Mesenchymal stem cell (in vitro differentiated cells and primary cell): ENCODE measurements around the gene LHFPL2.

ENCODE experiments used
- DNase-seq: peaks from one replicate; pipeline ENCODE4 v3.0.0-alpha.2; 2013
- H2AFZ ChIP-seq: one replicate; pipeline ENCODE4 v1.6.1; 2013; ENCODE audit warnings: low read depth, mild to moderate bottlenecking, control low read depth, inconsistent platforms, low read length, moderate library complexity
- H2AK5ac ChIP-seq: 2 replicates; pipeline ENCODE4 v1.6.1; 2013; ENCODE audit warnings: low read length, moderate library complexity, mild to moderate bottlenecking, inconsistent platforms; ENCODE audit not compliant: severe bottlenecking
- H2BK120ac ChIP-seq: one replicate; pipeline ENCODE4 v1.6.1; 2013; ENCODE audit warnings: low read depth, mild to moderate bottlenecking, inconsistent platforms, low read length, moderate library complexity
- H2BK12ac ChIP-seq, 2 experiments: one replicate each; pipeline ENCODE4 v1.6.1; 2013; ENCODE audit warnings: inconsistent platforms in 2 of 2, low read length in 2 of 2, mild to moderate bottlenecking in 2 of 2, moderate library complexity in 2 of 2, control low read depth in 1 of 2
- H2BK15ac ChIP-seq: one replicate; pipeline ENCODE4 v1.6.1; 2013; ENCODE audit warnings: mild to moderate bottlenecking, low read depth, inconsistent platforms; ENCODE audit not compliant: poor library complexity, severe bottlenecking
- H2BK5ac ChIP-seq: 2 replicates; pipeline ENCODE4 v1.6.1; 2013; ENCODE audit warnings: low read depth, mild to moderate bottlenecking, low read length, control low read depth, inconsistent platforms; ENCODE audit not compliant: poor library complexity, severe bottlenecking
- H3K14ac ChIP-seq, 2 experiments: one replicate each; pipeline ENCODE4 v1.6.1; 2013; ENCODE audit warnings: inconsistent platforms in 2 of 2, low read length in 2 of 2, control low read depth in 1 of 2, mild to moderate bottlenecking in 1 of 2, moderate library complexity in 1 of 2
- H3K18ac ChIP-seq, 2 experiments: one replicate each; pipeline ENCODE4 v1.6.1; 2013; ENCODE audit warnings: inconsistent platforms in 2 of 2, low read length in 2 of 2, control low read depth in 1 of 2, low read depth in 1 of 2, mild to moderate bottlenecking in 1 of 2
- H3K23ac ChIP-seq, 2 experiments: one replicate each; pipeline ENCODE4 v1.6.1; 2013; ENCODE audit warnings: inconsistent platforms in 2 of 2, low read length in 2 of 2, mild to moderate bottlenecking in 2 of 2, moderate library complexity in 2 of 2, control low read depth in 1 of 2
- H3K27ac ChIP-seq: 2 replicates; pipeline ENCODE4 v1.5.1; 2013; ENCODE audit warnings: mild to moderate bottlenecking, moderate library complexity, low read length, control low read depth, inconsistent platforms; ENCODE audit not compliant: poor library complexity, severe bottlenecking
- H3K27me3 ChIP-seq, 2 experiments: 2 replicates each; pipeline versions ENCODE4 v1.6.1 to v1.7.0; 2013; ENCODE audit warnings: low read length in 2 of 2, mild to moderate bottlenecking in 2 of 2, moderate library complexity in 2 of 2, control low read depth in 1 of 2, inconsistent platforms in 1 of 2; ENCODE audit not compliant: control insufficient read depth in 1 of 2, insufficient read depth in 1 of 2
- H3K36me3 ChIP-seq, 2 experiments: 2 replicates each; pipeline versions ENCODE4 v1.6.1 to v1.7.0; 2013; ENCODE audit warnings: low read length in 2 of 2, control low read depth in 1 of 2, inconsistent platforms in 1 of 2, low read depth in 1 of 2, mild to moderate bottlenecking in 1 of 2; ENCODE audit not compliant: insufficient read depth in 2 of 2, control insufficient read depth in 1 of 2
- H3K4ac ChIP-seq, 2 experiments: one replicate each; pipeline ENCODE4 v1.6.1; 2013; ENCODE audit warnings: inconsistent platforms in 2 of 2, low read length in 2 of 2, mild to moderate bottlenecking in 2 of 2, moderate library complexity in 2 of 2, control low read depth in 1 of 2, low read depth in 1 of 2
- H3K4me1 ChIP-seq: 2 replicates; pipeline ENCODE4 v1.6.1; 2013; ENCODE audit warnings: low read depth, low read length, control low read depth; ENCODE audit not compliant: control insufficient read depth, insufficient read depth
- H3K4me2 ChIP-seq: 2 replicates; pipeline ENCODE4 v1.6.1; 2013; ENCODE audit warnings: low read length, mild to moderate bottlenecking, inconsistent platforms; ENCODE audit not compliant: poor library complexity, severe bottlenecking
- H3K4me3 ChIP-seq, 2 experiments: 2 replicates each; pipeline versions ENCODE4 v1.5.1 to v1.7.0; 2013; ENCODE audit warnings: low read length in 2 of 2, mild to moderate bottlenecking in 2 of 2, control low read depth in 1 of 2, low read depth in 1 of 2; ENCODE audit not compliant: insufficient read depth in 1 of 2
- H3K79me1 ChIP-seq: replicated peaks from 2 replicates; pipeline ENCODE4 v1.6.1; 2013; ENCODE audit warnings: mild to moderate bottlenecking, control low read depth, low read length, inconsistent platforms; ENCODE audit not compliant: poor library complexity, severe bottlenecking
- H3K9ac ChIP-seq: 2 replicates; pipeline ENCODE4 v1.7.0; 2013; ENCODE audit warnings: mild to moderate bottlenecking, low read length, moderate library complexity
- H3K9me3 ChIP-seq: 2 replicates; pipeline ENCODE4 v1.7.0; 2013; ENCODE audit warnings: mild to moderate bottlenecking, low read length; ENCODE audit not compliant: control insufficient read depth
- H4K8ac ChIP-seq: one replicate; pipeline ENCODE4 v1.6.1; 2013; ENCODE audit warnings: inconsistent platforms, mild to moderate bottlenecking, low read length, moderate library complexity
- H4K91ac ChIP-seq: one replicate; pipeline ENCODE4 v1.6.1; 2013; ENCODE audit warnings: mild to moderate bottlenecking, low read length, inconsistent platforms
- WGBS: methylation state at CpG from one replicate; pipeline ENCODE4 v1.1.7; 2013; ENCODE audit warnings: mixed read lengths; 5-methylcytosine and 5-hydroxymethylcytosine counted together

LHFPL2 gene

GRCh38 chr5:78603636-78604175 lies 44.9 kb downstream of the LHFPL2 start:
- no CpG with 5 or more reads among the region's 1 CpG for WGBS
- Histone ChIP-seq H3K18ac (no peak overlapping the region), H3K9ac (no peak overlapping the region), H2BK12ac (no peak overlapping the region), H3K4me2 (no peak overlapping the region), H2BK15ac (no peak overlapping the region), H3K23ac (no peak overlapping the region), H2BK5ac (no peak overlapping the region), H3K9me3 (no peaks in the 10 kb centered on the region), H2BK120ac (no peak overlapping the region), H3K14ac (no peak overlapping the region), H4K8ac (no peak overlapping the region), H3K36me3 (peaks cover 0 to 19% of the 10 kb centered on the region in 2 experiments), H3K27ac (no peak overlapping the region), H2AFZ (no peak overlapping the region), H3K27me3 (no peaks in the 10 kb centered on the region), H3K4ac (no peak overlapping the region), H2AK5ac (no peak overlapping the region), H4K91ac (no peak overlapping the region), H3K79me1 (peaks cover 4% of the 10 kb centered on the region), H3K4me3 (no peak overlapping the region), H3K4me1 (peaks cover 7% of the 10 kb centered on the region)
- no peak for DNase-seq

GRCh38 chr5:78602400-78602799 lies 46.2 kb downstream of the LHFPL2 start:
- Histone ChIP-seq H3K9ac (no peak overlapping the region), H3K4ac (no peak overlapping the region), H3K79me1 (peaks cover 4% of the 10 kb centered on the region), H3K4me1 (peaks cover 7% of the 10 kb centered on the region), H4K91ac (no peak overlapping the region), H3K4me2 (no peak overlapping the region), H4K8ac (no peak overlapping the region), H2BK15ac (no peak overlapping the region), H3K27ac (no peak overlapping the region), H2AK5ac (no peak overlapping the region), H3K18ac (no peak overlapping the region), H2BK12ac (no peak overlapping the region), H2BK5ac (no peak overlapping the region), H3K4me3 (no peak overlapping the region), H3K14ac (no peak overlapping the region), H2AFZ (no peak overlapping the region), H3K36me3 (peaks cover 0 to 9% of the 10 kb centered on the region in 2 experiments), H3K9me3 (no peaks in the 10 kb centered on the region), H3K27me3 (no peaks in the 10 kb centered on the region), H2BK120ac (no peak overlapping the region), H3K23ac (no peak overlapping the region)
- no peak for DNase-seq
- WGBS, result 38% methylated on average over 1 of the region's 2 CpGs

- Histone ChIP-seq H2BK5ac (no peak overlapping the region), H2AFZ (no peak overlapping the region), H3K27me3 (no peaks in the 10 kb centered on the region), H2BK12ac (no peak overlapping the region), H3K9ac (peak overlapping the region; percentile 66), H3K9me3 (no peaks in the 10 kb centered on the region), H3K23ac (no peak overlapping the region), H3K4ac (no peak overlapping the region), H3K79me1 (peaks cover 4% of the 10 kb centered on the region), H3K4me3 (no peak overlapping the region), H2AK5ac (no peak overlapping the region), H4K91ac (no peak overlapping the region), H2BK120ac (no peak overlapping the region), H3K4me1 (peaks cover 9% of the 10 kb centered on the region), H2BK15ac (no peak overlapping the region), H3K18ac (peak overlapping the region in 1 of 2 experiments; percentile 11), H3K27ac (peak overlapping the region; percentile 64), H3K4me2 (no peak overlapping the region), H4K8ac (no peak overlapping the region), H3K14ac (no peak overlapping the region), H3K36me3 (peaks cover 0 to 5% of the 10 kb centered on the region in 2 experiments)
- peak; percentile 79 for DNase-seq
- 48% methylated on average over 2 of the region's 3 CpGs for WGBS
Measured at GRCh38 chr5:78601559-78602314, 46.8 kb downstream of the LHFPL2 start.

GRCh38 chr5:78600687-78601414 lies 47.7 kb downstream of the LHFPL2 start:
- Histone ChIP-seq H2BK15ac (no peak overlapping the region), H3K27ac (peak overlapping the region; percentile 64), H3K79me1 (peaks cover 4% of the 10 kb centered on the region), H3K18ac (no peak overlapping the region), H3K4me2 (no peak overlapping the region), H4K91ac (no peak overlapping the region), H3K4me3 (no peak overlapping the region), H3K4ac (no peak overlapping the region), H4K8ac (no peak overlapping the region), H3K36me3 (peaks cover 0 to 5% of the 10 kb centered on the region in 2 experiments), H3K9ac (peak overlapping the region; percentile 66), H2BK5ac (no peak overlapping the region), H3K27me3 (no peaks in the 10 kb centered on the region), H2BK12ac (no peak overlapping the region), H2BK120ac (no peak overlapping the region), H3K9me3 (no peaks in the 10 kb centered on the region), H2AK5ac (no peak overlapping the region), H3K14ac (no peak overlapping the region), H3K23ac (no peak overlapping the region), H2AFZ (no peak overlapping the region), H3K4me1 (peaks cover 9% of the 10 kb centered on the region)
- peak; percentile 69 for DNase-seq
- WGBS, result 54% methylated on average over 3 of the region's 5 CpGs
